ENCODE data around the gene POLD1. TPM values are rescaled to one million over a fixed set of nuclear protein-coding genes. Genes with fewer than 3 reads are reported as not detected.

Gene POLD1
- total RNA-seq, 1 experiment from 2014 or later = 31.9 TPM

GRCh38 chr19:50458396-50459066, 74.4 kb downstream of the POLD1 start:
- no peak overlapping the region for H3K4me3 Mint-ChIP-seq (ENCODE audit: unreplicated experiment)
- ChIA-PET POLR2A (interaction anchor here (1.0 kb wide), 1 partner anchor 75 kb away, joined by 3 read pairs; no protein-coding TSS in a partner anchor), CTCF (interaction anchor here (1.3 to 1.4 kb wide), 2 partner anchors 89 to 101 kb away, joined by 4 read pairs; no protein-coding TSS in a partner anchor)
- no peaks in the 10 kb centered on the region for H3K36me3 Mint-ChIP-seq (ENCODE audit: insufficient read depth, unreplicated experiment)
- BruUV-seq (replicated peaks) = no TSS peak
- TF ChIP-seq CTCF (IDR thresholded peaks at IDR 0.05; ENCODE audit: unreplicated experiment) = no peak
- intact Hi-C loops (cut with micrococcal nuclease) = no loop called here
- no peak overlapping the region for H3K27ac Mint-ChIP-seq (ENCODE audit: low read depth, unreplicated experiment)
- DNase-seq (ENCODE audit: unreplicated experiment) = no peak
- no peaks in the 10 kb centered on the region for H3K4me1 Mint-ChIP-seq (ENCODE audit: insufficient read depth, unreplicated experiment)
- H3K9me3 Mint-ChIP-seq (ENCODE audit: unreplicated experiment) = peaks cover 14% of the 10 kb centered on the region
- peaks cover 17% of the 10 kb centered on the region for H3K27me3 Mint-ChIP-seq (ENCODE audit: insufficient read depth, unreplicated experiment)

- no peak overlapping the region for H3K27ac Mint-ChIP-seq (ENCODE audit: low read depth, unreplicated experiment)
- no TSS peak for BruUV-seq (replicated peaks)
- peaks cover 14% of the 10 kb centered on the region for H3K9me3 Mint-ChIP-seq (ENCODE audit: unreplicated experiment)
- intact Hi-C loops (cut with micrococcal nuclease) = no loop called here
- ChIA-PET POLR2A (no interaction called here), CTCF (interaction anchor here (1.4 kb wide), 1 partner anchor 90 kb away, joined by 4 read pairs; no protein-coding TSS in a partner anchor)
- H3K27me3 Mint-ChIP-seq (ENCODE audit: insufficient read depth, unreplicated experiment) = peaks cover 17% of the 10 kb centered on the region
- no peaks in the 10 kb centered on the region for H3K36me3 Mint-ChIP-seq (ENCODE audit: insufficient read depth, unreplicated experiment)
- H3K4me1 Mint-ChIP-seq (ENCODE audit: insufficient read depth, unreplicated experiment) = no peaks in the 10 kb centered on the region
- TF ChIP-seq CTCF (IDR thresholded peaks at IDR 0.05; ENCODE audit: unreplicated experiment) = no peak
- DNase-seq (ENCODE audit: unreplicated experiment) = no peak
- no peak overlapping the region for H3K4me3 Mint-ChIP-seq (ENCODE audit: unreplicated experiment)
Observed at GRCh38 chr19:50459067-50459456, 74.9 kb downstream of the POLD1 start.

GRCh38 chr19:50459638-50460037, 75.5 kb downstream of the POLD1 start:
- no peak for DNase-seq (ENCODE audit: unreplicated experiment)
- intact Hi-C loops (cut with micrococcal nuclease) = loop anchor here (2.0 kb wide), 2 partner anchors 103 to 323 kb away; no protein-coding TSS in a partner anchor
- CTCF ChIA-PET = interaction anchor here (1.4 to 1.6 kb wide), 2 partner anchors 91 to 92 kb away, joined by 10 to 11 read pairs; no protein-coding TSS in a partner anchor
- Mint-ChIP-seq H3K27ac (ENCODE audit: low read depth, unreplicated experiment) (no peak overlapping the region), H3K4me3 (ENCODE audit: unreplicated experiment) (no peak overlapping the region), H3K36me3 (ENCODE audit: insufficient read depth, unreplicated experiment) (no peaks in the 10 kb centered on the region), H3K27me3 (ENCODE audit: insufficient read depth, unreplicated experiment) (peaks cover 17% of the 10 kb centered on the region), H3K9me3 (ENCODE audit: unreplicated experiment) (peaks cover 14% of the 10 kb centered on the region), H3K4me1 (ENCODE audit: insufficient read depth, unreplicated experiment) (no peaks in the 10 kb centered on the region)
- POLR2A ChIA-PET = no interaction called here
- no peak for TF ChIP-seq CTCF (IDR thresholded peaks at IDR 0.05; ENCODE audit: unreplicated experiment)
- BruUV-seq (replicated peaks) = no TSS peak

- intact Hi-C loops (cut with micrococcal nuclease) = loop anchor here (2.0 kb wide), 2 partner anchors 103 to 323 kb away; no protein-coding TSS in a partner anchor
- peak; percentile 14 for DNase-seq (ENCODE audit: unreplicated experiment)
- peaks cover 14% of the 10 kb centered on the region for H3K9me3 Mint-ChIP-seq (ENCODE audit: unreplicated experiment)
- H3K36me3 Mint-ChIP-seq (ENCODE audit: insufficient read depth, unreplicated experiment) = no peaks in the 10 kb centered on the region
- no TSS peak for BruUV-seq (replicated peaks)
- POLR2A ChIA-PET = interaction anchor here (0.6 to 1.6 kb wide), 3 partner anchors 25 to 91 kb away, joined by 3 to 10 read pairs (median 4); partner anchors contain the start of gene POLD1
- no peak overlapping the region for H3K27ac Mint-ChIP-seq (ENCODE audit: low read depth, unreplicated experiment)
- peaks cover 17% of the 10 kb centered on the region for H3K27me3 Mint-ChIP-seq (ENCODE audit: insufficient read depth, unreplicated experiment)
- no peak for TF ChIP-seq CTCF (IDR thresholded peaks at IDR 0.05; ENCODE audit: unreplicated experiment)
- CTCF ChIA-PET = interaction anchor here (0.6 to 3.4 kb wide), 15 partner anchors 11 to 118 kb away, joined by 3 to 27 read pairs (median 6); partner anchors contain the start of gene NR1H2
- H3K4me1 Mint-ChIP-seq (ENCODE audit: insufficient read depth, unreplicated experiment) = no peaks in the 10 kb centered on the region
- no peak overlapping the region for H3K4me3 Mint-ChIP-seq (ENCODE audit: unreplicated experiment)
Observed at GRCh38 chr19:50460161-50460765, 76.1 kb downstream of the POLD1 start.

Measured in MCF 10A (cell line).